Left lung (tissue), 10 donors: ENCODE results near the gene PPP1R1C. TPM values are rescaled to one million over a fixed set of nuclear protein-coding genes. Genes with fewer than 3 reads are reported as not detected.

ENCODE experiments used
- ATAC-seq: fragments of 200-7000 bp; cut with Tn5 transposase; one replicate; pipeline ENCODE4 v1.9.1; 2020; ENCODE audit warnings: moderate library complexity
- DNase-seq, 4 donors: peaks; one replicate each; pipeline ENCODE4 v3.0.0-alpha.2; 2013 to 2020
- H3K27ac ChIP-seq, 2 donors: fragments of 200-600 bp; sonication (generic) in 1 of 2; one replicate each; pipeline versions ENCODE4 v1.5.0 to v1.8.0; 2020 to 2021
- H3K27me3 ChIP-seq, 2 donors: fragments of 200-600 bp; sonication (generic) in 1 of 2; one replicate each; pipeline versions ENCODE4 v1.5.0 to v1.8.0; 2020 to 2021
- H3K36me3 ChIP-seq, 2 donors: fragments of 200-600 bp; sonication (generic) in 1 of 2; one replicate each; pipeline versions ENCODE4 v1.5.0 to v1.8.0; 2020 to 2021
- H3K4me1 ChIP-seq, 2 donors: fragments of 200-600 bp; one replicate each; pipeline ENCODE4 v1.8.0; 2021
- H3K4me3 ChIP-seq, 2 donors: fragments of 200-600 bp; sonication (generic) in 1 of 2; one replicate each; pipeline versions ENCODE4 v1.5.0 to v1.8.0; 2020 to 2021; ENCODE audit warnings: mild to moderate bottlenecking in 1 of 2
- H3K9me3 ChIP-seq, 2 donors: fragments of 200-600 bp; sonication (generic) in 1 of 2; one replicate each; pipeline versions ENCODE4 v1.5.0 to v1.8.0; 2020 to 2021
- CTCF ChIP-seq, 2 donors: fragments of 200-600 bp; sonication (generic) in 1 of 2; IDR thresholded peaks; one replicate each; pipeline versions ENCODE4 v1.5.0 to v1.8.0; 2021; ENCODE audit warnings: antibody characterized with exemption in 2 of 2
- intact Hi-C, 2 donors: fragments of 100-400 bp; cut with DNase I; formaldehyde crosslinking; loops; one replicate each; pipeline versions ENCODE4 v1.11.2 to v1.14.2; 2022
- polyA plus RNA-seq, 6 donors: library from polyadenylated mRNA; unstranded; fragments of 120-200 nt; gene quantifications; one replicate each; pipeline ENCODE4 v1.2.1, GENCODE V29; 2013; ENCODE audit not compliant: insufficient read length in 6 of 6
- total RNA-seq, 2 donors: library from RNA; stranded (reverse); fragmentation: NEBNext Ultra II Directional; extraction: Animal tissue kit (Norgen Biotek cat#: 25700); gene quantifications; one replicate each; pipeline ENCODE4 v1.2.1, GENCODE V29; 2021
- donor health status: DM: no; HTN: yes; CAD: no.
- donor health status: DM: no; HTN: no; CAD: no.

The PPP1R1C gene
- total and polyA plus RNA-seq, 8 donors = 0.79 to 11.8 (median 2.8) TPM

GRCh38 chr2:182077023-182077422 lies 91.4 kb downstream of the PPP1R1C start:
- intact Hi-C loops = loop anchor here in 1 of 2 donors (5.0 kb wide), 1 partner anchor 335 kb away; no protein-coding TSS in a partner anchor
- ATAC-seq = no peak
- TF ChIP-seq CTCF (IDR thresholded peaks at IDR 0.05) = no peak
- DNase-seq = no peak
- H3K4me1 ChIP-seq = no peaks in the 10 kb centered on the region
- H3K9me3 ChIP-seq = no peaks in the 10 kb centered on the region
- H3K27ac ChIP-seq = no peak overlapping the region
- no peaks in the 10 kb centered on the region for H3K36me3 ChIP-seq
- no peaks in the 10 kb centered on the region for H3K27me3 ChIP-seq
- no peak overlapping the region for H3K4me3 ChIP-seq

- Histone ChIP-seq H3K27ac (no peak overlapping the region), H3K36me3 (no peaks in the 10 kb centered on the region), H3K4me1 (no peaks in the 10 kb centered on the region), H3K4me3 (no peak overlapping the region), H3K9me3 (no peaks in the 10 kb centered on the region), H3K27me3 (no peaks in the 10 kb centered on the region)
- peak; percentile 22 to 70 for TF ChIP-seq CTCF (IDR thresholded peaks at IDR 0.05)
- intact Hi-C loops = loop anchor here in 1 of 2 donors (5.0 kb wide), 1 partner anchor 335 kb away; no protein-coding TSS in a partner anchor
- DNase-seq (peak in 2 of 4 donors; percentile 78 to 87), ATAC-seq (peak; percentile 97)
These were observed 91.9 kb downstream of the PPP1R1C start for GRCh38 chr2:182077448-182078142.

GRCh38 chr2:182078988-182079602 lies 93.4 kb downstream of the PPP1R1C start:
- no peak for DNase-seq
- Histone ChIP-seq H3K4me3 (no peak overlapping the region), H3K27me3 (no peaks in the 10 kb centered on the region), H3K36me3 (no peaks in the 10 kb centered on the region), H3K9me3 (no peaks in the 10 kb centered on the region), H3K4me1 (no peaks in the 10 kb centered on the region), H3K27ac (no peak overlapping the region)
- no peak for ATAC-seq
- intact Hi-C loops = loop anchor here in 1 of 2 donors (5.0 kb wide), 1 partner anchor 337 kb away; no protein-coding TSS in a partner anchor
- no peak for TF ChIP-seq CTCF (IDR thresholded peaks at IDR 0.05)

GRCh38 chr2:182080493-182080892 lies 94.8 kb downstream of the PPP1R1C start:
- H3K27me3 ChIP-seq = no peaks in the 10 kb centered on the region
- no peaks in the 10 kb centered on the region for H3K9me3 ChIP-seq
- TF ChIP-seq CTCF (IDR thresholded peaks at IDR 0.05) = no peak
- ATAC-seq (no peak), DNase-seq (no peak)
- H3K36me3 ChIP-seq = no peaks in the 10 kb centered on the region
- H3K27ac ChIP-seq = no peak overlapping the region
- H3K4me3 ChIP-seq = no peak overlapping the region
- H3K4me1 ChIP-seq = no peaks in the 10 kb centered on the region
- intact Hi-C loops = no loop called here

GRCh38 chr2:182081602-182082260 lies 96.1 kb downstream of the PPP1R1C start:
- Histone ChIP-seq H3K4me3 (no peak overlapping the region), H3K36me3 (no peaks in the 10 kb centered on the region), H3K27me3 (no peaks in the 10 kb centered on the region), H3K9me3 (no peaks in the 10 kb centered on the region), H3K27ac (no peak overlapping the region), H3K4me1 (no peaks in the 10 kb centered on the region)
- TF ChIP-seq CTCF (IDR thresholded peaks at IDR 0.05) = no peak
- ATAC-seq (no peak), DNase-seq (no peak)
- intact Hi-C loops = no loop called here
